DLD1 (cell line): ENCODE results near the gene CCNL2.

Experiments used
- in situ Hi-C: cut with HindIII; loops from 2 replicates; pipeline ENCODE4 v1.10.0; 2017; ENCODE audit warnings: low sequenced_read_pairs

Gene CCNL2

GRCh38 chr1:1358433-1359271, 40.5 kb downstream of the CCNL2 start, which contains the start of gene MXRA8:
Gene MXRA8 (minus strand): TSS chr1:1358555. CDS start chr1:1358504, 51 bp downstream.
- in situ Hi-C loops: no loop called here

- in situ Hi-C loops: no loop called here
Measured at GRCh38 chr1:1357871-1358432, 41.2 kb downstream of the CCNL2 start.

DNA sequence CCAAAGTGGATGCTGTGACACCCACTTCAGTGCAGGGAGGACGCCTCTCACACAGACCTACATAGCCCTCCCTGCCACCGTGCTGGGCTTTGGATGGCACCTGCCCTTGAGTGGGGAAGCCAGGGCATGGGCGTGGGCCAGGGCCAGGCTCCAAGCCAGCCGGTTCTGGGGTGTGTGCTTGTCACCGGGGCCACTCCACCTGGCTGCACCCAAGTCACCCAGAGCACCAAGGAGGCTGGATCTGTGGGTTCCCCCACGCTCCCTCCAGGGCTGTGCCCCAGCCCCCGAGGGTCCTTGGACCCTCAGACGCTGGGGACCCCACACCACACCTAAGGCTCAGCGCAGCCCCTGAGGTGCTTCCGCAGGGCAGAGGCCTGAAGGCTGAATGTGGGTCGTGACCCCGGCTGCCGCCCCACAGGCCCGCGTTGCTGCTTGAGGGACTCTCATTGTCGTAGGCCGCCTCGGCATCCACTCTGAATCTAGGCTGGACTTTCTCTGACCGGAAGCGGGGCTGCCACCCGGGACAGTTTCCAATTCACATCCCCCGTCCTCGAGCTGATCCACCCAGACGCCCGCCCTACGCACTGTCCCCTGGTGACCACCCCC, 42.2 kb downstream of the CCNL2 start:
- in situ Hi-C loops: no loop called here

DNA sequence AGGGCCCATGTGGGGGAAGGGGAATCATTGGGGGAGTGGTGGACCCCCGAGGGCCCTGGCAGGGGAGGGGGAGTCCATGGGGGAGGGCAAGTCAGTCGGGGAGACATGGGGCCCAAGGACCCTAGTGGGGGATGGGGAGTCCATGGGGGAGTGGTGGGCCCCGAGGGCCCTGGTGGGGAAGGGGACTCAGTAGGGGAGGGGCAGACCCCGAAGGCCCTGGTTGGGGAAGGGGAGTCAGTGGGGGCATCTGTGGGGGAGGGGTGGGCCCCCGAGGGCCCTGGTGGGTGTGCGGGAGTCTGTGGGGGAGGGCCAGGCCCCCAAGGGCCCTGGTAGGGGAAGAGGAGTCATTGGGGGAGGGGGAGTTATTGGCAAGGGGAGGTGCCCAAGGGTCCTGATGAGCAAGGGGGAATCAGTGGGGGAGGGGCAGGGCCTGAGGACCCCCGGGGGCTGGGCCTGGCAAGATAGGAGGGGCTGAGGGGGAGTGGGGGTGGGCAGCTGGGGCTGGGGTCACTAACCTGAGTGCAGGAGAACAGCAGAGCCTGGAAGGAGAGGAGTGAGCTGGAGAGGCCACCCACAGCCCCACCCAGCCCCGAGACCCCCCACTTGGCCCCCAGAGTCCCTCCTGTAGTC, 42.9 kb downstream of the CCNL2 start:
- in situ Hi-C loops: no loop called here

GRCh38 chr1:1355416-1355815, 43.7 kb downstream of the CCNL2 start:
- in situ Hi-C loops: no loop called here

- in situ Hi-C loops: no loop called here
Measured at GRCh38 chr1:1354271-1355247, 44.6 kb downstream of the CCNL2 start.

DNA sequence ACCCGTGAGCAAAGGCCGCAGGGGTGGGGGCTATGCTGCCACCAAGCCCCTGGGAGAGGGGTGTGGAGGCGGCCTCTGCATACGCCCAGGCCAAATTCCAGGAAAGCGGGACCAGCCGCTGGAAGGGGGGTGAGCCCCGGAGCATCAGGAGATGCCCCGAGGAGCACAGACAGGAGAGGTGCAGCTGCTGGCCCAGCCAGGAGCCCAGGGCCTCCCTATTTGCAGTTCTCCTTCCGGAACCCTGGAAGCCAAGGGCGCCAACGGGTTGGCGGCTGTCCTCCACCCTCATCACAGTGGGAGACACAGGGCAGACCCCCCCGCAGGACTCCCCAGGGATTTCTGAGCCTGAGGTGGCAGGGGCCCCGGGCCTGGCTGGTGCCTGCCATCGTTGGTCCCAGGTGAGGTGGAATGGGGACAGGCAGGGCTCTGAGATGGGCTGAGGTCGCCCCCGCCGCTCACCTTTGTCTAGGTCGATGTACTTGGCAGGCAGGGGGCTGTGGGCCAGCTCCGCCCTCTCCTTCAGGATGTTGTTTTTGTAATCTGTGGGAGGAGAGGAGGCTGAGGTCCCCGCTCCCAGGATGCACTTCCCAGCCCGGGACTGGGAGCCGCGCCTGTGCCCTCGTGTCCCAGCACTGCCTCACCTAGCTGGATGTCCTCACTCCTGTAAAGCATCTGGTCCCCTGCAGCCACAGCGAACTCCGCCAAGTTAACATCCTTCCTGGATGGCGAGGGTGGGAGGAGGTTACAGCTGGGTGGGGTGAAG, 45.6 kb downstream of the CCNL2 start:
- in situ Hi-C loops: no loop called here

- in situ Hi-C loops: no loop called here
Measured at GRCh38 chr1:1352786-1353388, 46.2 kb downstream of the CCNL2 start.

GRCh38 chr1:1351511-1352427, 47.4 kb downstream of the CCNL2 start:
- in situ Hi-C loops: no loop called here

GRCh38 chr1:1349256-1350012, 49.7 kb downstream of the CCNL2 start, which contains the start of gene DVL1:
Gene DVL1 (minus strand): TSS chr1:1349418. CDS start chr1:1349065, 353 bp downstream.
- in situ Hi-C loops: no loop called here

DNA sequence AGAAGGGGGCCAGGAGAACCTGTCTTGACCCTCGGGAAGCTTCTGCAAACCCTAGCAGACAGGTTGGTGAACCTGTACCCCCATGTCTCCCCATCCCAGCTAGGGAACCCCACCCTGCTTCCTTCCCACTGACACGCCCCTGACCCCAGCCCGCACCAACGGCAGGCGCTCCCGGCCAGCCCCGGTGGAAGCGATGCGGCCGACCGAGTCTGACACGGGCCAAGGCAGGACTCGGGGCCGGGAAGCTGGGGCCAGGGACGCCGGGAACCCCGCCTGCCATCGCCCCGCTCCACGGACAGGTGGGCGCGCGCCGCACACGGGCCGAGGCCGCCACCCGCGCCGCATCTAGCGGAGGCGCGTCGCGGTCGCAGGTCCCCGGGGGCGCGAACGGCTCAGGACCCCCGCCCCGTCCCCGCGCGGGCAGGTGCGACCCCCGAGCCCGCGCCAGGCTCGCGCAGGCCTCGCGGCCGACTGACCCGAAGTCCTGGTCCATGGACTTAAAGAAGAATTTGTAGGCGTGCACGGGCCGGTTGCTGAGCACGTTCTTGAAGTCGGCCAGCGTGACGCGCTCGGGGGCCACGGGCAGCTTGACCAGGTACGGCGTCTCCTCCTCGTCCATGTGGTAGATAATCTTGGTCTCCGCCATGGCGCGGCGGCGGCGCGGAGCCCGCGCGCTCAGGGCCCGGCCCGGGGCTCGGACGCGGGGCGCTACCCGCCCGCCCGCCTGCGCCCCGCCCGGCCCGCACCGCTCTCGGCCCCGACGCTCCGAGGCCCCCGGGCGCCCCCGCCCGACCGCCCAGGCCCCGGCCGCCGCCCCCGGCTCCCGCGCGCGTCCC, 50.5 kb downstream of the CCNL2 start:
- in situ Hi-C loops: no loop called here

GRCh38 chr1:1347663-1348419, 51.3 kb downstream of the CCNL2 start:
- in situ Hi-C loops: no loop called here

DNA sequence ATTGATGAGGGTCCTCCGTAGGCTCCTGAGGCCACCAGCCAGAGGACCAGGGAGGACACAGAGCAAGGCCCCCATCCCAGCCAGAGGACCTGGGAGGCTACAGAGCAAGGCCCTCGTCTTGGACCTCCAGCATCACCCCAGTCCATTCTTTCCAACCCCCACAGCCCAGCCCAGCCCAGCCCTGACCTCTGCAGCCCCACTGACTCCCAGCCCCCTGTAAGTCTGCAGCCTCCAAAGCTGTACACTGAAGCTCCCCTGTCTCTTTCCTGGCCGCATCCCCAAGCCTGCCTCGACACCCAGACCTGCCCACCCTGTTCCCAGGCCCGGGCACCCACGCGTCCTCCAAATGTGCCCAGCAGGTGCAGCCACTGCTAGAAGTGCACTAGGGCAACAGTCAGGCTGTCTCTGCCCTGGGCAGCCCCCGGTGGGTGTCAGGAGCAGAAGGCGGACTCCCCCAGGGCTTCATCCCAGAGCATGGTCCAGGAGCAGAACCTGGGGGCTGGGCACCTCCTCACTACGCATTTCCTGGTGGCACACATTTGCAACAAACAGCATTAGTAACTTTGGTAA, 52.0 kb downstream of the CCNL2 start:
- in situ Hi-C loops: no loop called here

DNA sequence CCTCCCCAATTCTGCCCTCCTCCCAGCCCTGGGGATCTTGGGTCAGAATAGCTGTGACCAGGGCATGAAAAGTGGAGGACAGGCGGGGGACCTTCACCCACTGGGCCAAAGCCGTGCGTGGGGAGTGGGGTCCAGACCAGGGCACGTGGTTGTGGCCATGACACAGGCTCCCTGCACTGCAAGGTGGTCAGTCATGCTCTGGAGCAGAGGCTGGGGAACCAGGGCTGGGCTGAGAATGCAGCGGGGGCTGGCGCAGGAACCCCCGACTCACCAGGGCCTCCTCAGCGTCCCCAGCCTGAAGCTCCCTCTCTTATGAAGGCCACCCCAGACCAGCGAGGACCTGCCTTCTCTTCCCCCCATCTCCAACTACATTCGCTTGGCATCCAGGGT, 52.6 kb downstream of the CCNL2 start:
- in situ Hi-C loops: no loop called here

- in situ Hi-C loops: no loop called here
Measured at GRCh38 chr1:1345860-1346500, 53.2 kb downstream of the CCNL2 start.
